CD14-positive monocyte (primary cell): Measurements from ENCODE around the gene AMBRA1. TPM values are rescaled to one million over a fixed set of nuclear protein-coding genes. Genes with fewer than 3 reads are reported as not detected.
A peak's percentile ranks its signal among the peaks of the same experiment; 100 is the strongest.

Experiments
- DNase-seq, 3 donors: peaks; one replicate each; pipeline ENCODE4 v3.0.0-alpha.2; 2011 to 2022
- H2AFZ ChIP-seq: 2 replicates; pipeline ENCODE4 v1.6.0; 2012; ENCODE audit warnings: mild to moderate bottlenecking, low read depth, low read length, inconsistent platforms; ENCODE audit not compliant: insufficient read depth, poor library complexity, severe bottlenecking
- H3K27ac ChIP-seq, 2 donors: 1 replicate in 1 of 2; 2 replicates in 1 of 2; pipeline ENCODE4 v1.5.1; 2012 to 2013; ENCODE audit warnings: low read length in 2 of 2, control low read depth in 1 of 2, inconsistent platforms in 1 of 2, low read depth in 1 of 2, mild to moderate bottlenecking in 1 of 2
- H3K27me3 ChIP-seq, 2 donors: one replicate each; pipeline versions ENCODE4 v1.6.0 to v1.6.1; 2011 to 2013; ENCODE audit warnings: low read length in 2 of 2; ENCODE audit not compliant: control insufficient read depth in 2 of 2, insufficient read depth in 2 of 2
- H3K36me3 ChIP-seq, 2 donors: replicated peaks in 1 of 2; 1 replicate in 1 of 2; 2 replicates in 1 of 2; pipeline versions ENCODE4 v1.5.1 to v1.6.1; 2012 to 2013; ENCODE audit warnings: low read length in 2 of 2, control low read depth in 1 of 2, inconsistent platforms in 1 of 2, mild to moderate bottlenecking in 1 of 2; ENCODE audit not compliant: insufficient read depth in 2 of 2, control insufficient read depth in 1 of 2
- H3K4me1 ChIP-seq, 2 donors: 1 replicate in 1 of 2; 2 replicates in 1 of 2; pipeline versions ENCODE4 v1.5.1 to v1.6.1; 2012 to 2013; ENCODE audit warnings: low read length in 2 of 2, control low read depth in 1 of 2, inconsistent platforms in 1 of 2, mild to moderate bottlenecking in 1 of 2, moderate library complexity in 1 of 2; ENCODE audit not compliant: insufficient read depth in 2 of 2, control insufficient read depth in 1 of 2
- H3K4me2 ChIP-seq: replicated peaks from 2 replicates; pipeline ENCODE3; 2012; ENCODE audit warnings: low read length, moderate library complexity, mild to moderate bottlenecking; ENCODE audit not compliant: poor library complexity, severe bottlenecking; ENCODE audit errors: extremely low read depth
- H3K4me3 ChIP-seq, 3 experiments: fragments of 200-600 bp in 1 of 3; sonication (generic) in 1 of 3; replicated peaks in 1 of 3; 1 replicate in 2 of 3; 2 replicates in 1 of 3; pipeline ENCODE4 v1.5.1; 2011 to 2013; ENCODE audit warnings: low read length in 3 of 3, mild to moderate bottlenecking in 3 of 3, control low read depth in 2 of 3, low read depth in 2 of 3, inconsistent platforms in 1 of 3, moderate library complexity in 1 of 3
- H3K79me2 ChIP-seq: 2 replicates; pipeline ENCODE4 v1.6.0; 2012; ENCODE audit warnings: mild to moderate bottlenecking, control low read depth, inconsistent platforms, low read length, moderate library complexity; ENCODE audit not compliant: insufficient read depth
- H3K9ac ChIP-seq: 2 replicates; pipeline ENCODE4 v1.6.0; 2017; ENCODE audit warnings: low read length, mild to moderate bottlenecking; ENCODE audit not compliant: insufficient read depth, poor library complexity, severe bottlenecking
- H3K9me3 ChIP-seq, 2 donors: replicated peaks in 1 of 2; 1 replicate in 1 of 2; 2 replicates in 1 of 2; pipeline versions ENCODE4 v1.5.1 to v1.6.1; 2012 to 2013; ENCODE audit warnings: low read length in 2 of 2, control low read depth in 1 of 2; ENCODE audit not compliant: control insufficient read depth in 1 of 2, insufficient read depth in 1 of 2
- H4K20me1 ChIP-seq: 2 replicates; pipeline ENCODE4 v1.6.0; 2012; ENCODE audit warnings: mild to moderate bottlenecking, low read length, control low read depth, moderate library complexity; ENCODE audit not compliant: insufficient read depth
- H3K27ac Mint-ChIP-seq, 7 donors: one replicate each; pipeline ENCODE4 v1.8.0; 2020; ENCODE audit warnings: mild to moderate bottlenecking in 7 of 7, mixed read lengths in 7 of 7, moderate library complexity in 6 of 7, inconsistent platforms in 2 of 7
- H3K27me3 Mint-ChIP-seq, 3 donors: one replicate each; pipeline ENCODE4 v1.8.0; 2021 to 2022; ENCODE audit warnings: low read depth in 3 of 3, mild to moderate bottlenecking in 3 of 3, mixed read lengths in 3 of 3, moderate library complexity in 3 of 3, inconsistent platforms in 1 of 3
- H3K36me3 Mint-ChIP-seq, 2 donors: one replicate each; pipeline ENCODE4 v1.8.0; 2020; ENCODE audit warnings: mixed read lengths in 2 of 2, inconsistent platforms in 1 of 2, mild to moderate bottlenecking in 1 of 2
- H3K4me1 Mint-ChIP-seq: one replicate; pipeline ENCODE4 v1.8.0; 2020; ENCODE audit warnings: mild to moderate bottlenecking, mixed read lengths
- H3K4me3 Mint-ChIP-seq, 2 donors: one replicate each; pipeline ENCODE4 v1.8.0; 2020; ENCODE audit warnings: mild to moderate bottlenecking in 2 of 2, mixed read lengths in 2 of 2, moderate library complexity in 1 of 2
- H3K9me3 Mint-ChIP-seq, 7 donors: one replicate each; pipeline ENCODE4 v1.8.0; 2020 to 2022; ENCODE audit warnings: mixed read lengths in 7 of 7, mild to moderate bottlenecking in 6 of 7, moderate library complexity in 6 of 7, inconsistent platforms in 2 of 7
- CTCF ChIP-seq: fragments of 200-600 bp; IDR thresholded peaks from one replicate; pipeline ENCODE4 v1.8.0; 2022; ENCODE audit warnings: antibody characterized with exemption, mild to moderate bottlenecking
- WGBS: methylation state at CpG from one replicate; pipeline ENCODE4 v1.1.5; 2013; ENCODE audit warnings: missing lambda C conversion rate; ENCODE audit not compliant: insufficient coverage; 5-methylcytosine and 5-hydroxymethylcytosine counted together
- intact Hi-C, 2 donors: fragments of 100-400 bp; cut with micrococcal nuclease; formaldehyde crosslinking; loops; one replicate each; pipeline versions ENCODE4 v1.15.0 to v1.15.1; 2023
- polyA plus RNA-seq, 3 donors: library from polyadenylated mRNA; depleted of rRNA in 1 of 3; unstranded in 2 of 3; stranded (reverse) in 1 of 3; fragments of 300-500 nt in 2 of 3; fragments of >200 nt in 1 of 3; fragmentation: Illumina TruSeq in 2 of 3; gene quantifications; 1 replicate in 2 of 3; 2 replicates in 1 of 3; pipeline ENCODE4 v1.2.3, GENCODE V29; 2012 to 2021

AMBRA1 gene
- polyA plus RNA-seq, 3 donors = 2.1 to 6.1 (median 3.8) TPM

- H3K9me3 Mint-ChIP-seq = no peaks in the 10 kb centered on the region
- no peak for TF ChIP-seq CTCF
- no peak overlapping the region for H3K4me3 Mint-ChIP-seq
- H2AFZ ChIP-seq = no peak overlapping the region
- no peak overlapping the region for H3K27ac Mint-ChIP-seq
- no peaks in the 10 kb centered on the region for H3K27me3 Mint-ChIP-seq
- no peak overlapping the region for H3K27ac ChIP-seq
- H3K4me1 Mint-ChIP-seq = no peaks in the 10 kb centered on the region
- H3K9me3 ChIP-seq = no peaks in the 10 kb centered on the region
- H3K9ac ChIP-seq = no peak overlapping the region
- H3K36me3 ChIP-seq = peaks cover 20 to 36% of the 10 kb centered on the region in 2 donors
- no peaks in the 10 kb centered on the region for H3K79me2 ChIP-seq
- no peaks in the 10 kb centered on the region for H3K27me3 ChIP-seq
- no peaks in the 10 kb centered on the region for H3K4me1 ChIP-seq
- no peak overlapping the region for H3K4me3 ChIP-seq
- intact Hi-C loops = no loop called here
- no peak for DNase-seq
- H3K36me3 Mint-ChIP-seq = peaks cover 33 to 35% of the 10 kb centered on the region in 2 donors
- no peak overlapping the region for H3K4me2 ChIP-seq
- peaks cover 23% of the 10 kb centered on the region for H4K20me1 ChIP-seq
Measured at GRCh38 chr11:46444305-46444704, 149.5 kb downstream of the AMBRA1 start.

- no peak for TF ChIP-seq CTCF
- H3K79me2 ChIP-seq = no peaks in the 10 kb centered on the region
- intact Hi-C loops = no loop called here
- H3K4me1 ChIP-seq = no peaks in the 10 kb centered on the region
- no peaks in the 10 kb centered on the region for H3K9me3 ChIP-seq
- H3K27ac ChIP-seq = no peak overlapping the region
- WGBS = 81% methylated on average over 3 of the region's 4 CpGs
- H3K4me1 Mint-ChIP-seq = no peaks in the 10 kb centered on the region
- H3K9ac ChIP-seq = no peak overlapping the region
- no peaks in the 10 kb centered on the region for H3K27me3 Mint-ChIP-seq
- no peaks in the 10 kb centered on the region for H4K20me1 ChIP-seq
- H3K36me3 ChIP-seq = peaks cover 38 to 68% of the 10 kb centered on the region in 2 donors
- peak overlapping the region in 1 of 7 donors; percentile 40 for H3K27ac Mint-ChIP-seq
- H3K9me3 Mint-ChIP-seq = no peaks in the 10 kb centered on the region
- no peak for DNase-seq
- H3K36me3 Mint-ChIP-seq = peaks cover 53 to 55% of the 10 kb centered on the region in 2 donors
- H3K27me3 ChIP-seq = no peaks in the 10 kb centered on the region
- H3K4me2 ChIP-seq = no peak overlapping the region
- no peak overlapping the region for H2AFZ ChIP-seq
- no peak overlapping the region for H3K4me3 ChIP-seq
- no peak overlapping the region for H3K4me3 Mint-ChIP-seq
Measured at GRCh38 chr11:46438211-46438610, 155.6 kb downstream of the AMBRA1 start.
